Cardiac fibroblast (primary cell): ENCODE measurements around the gene LRRC18.

ENCODE experiments used
- DNase-seq, 2 donors: peaks; one replicate each; pipeline versions ENCODE4 v3.0.0 to v3.0.0-alpha.2; 2010; ENCODE audit warnings: low read depth in 2 of 2
- H3K4me3 ChIP-seq, 2 donors: replicated peaks in 1 of 2; 1 replicate in 1 of 2; 2 replicates in 1 of 2; pipeline ENCODE4 v1.5.1; 2011; ENCODE audit warnings: low read depth in 2 of 2, low read length in 2 of 2, mild to moderate bottlenecking in 2 of 2, moderate library complexity in 1 of 2
- CTCF ChIP-seq: IDR thresholded peaks from one replicate; pipeline ENCODE4 v1.5.1; 2011; ENCODE audit warnings: low read depth, mild to moderate bottlenecking, low read length, inconsistent platforms

The LRRC18 gene

GRCh38 chr10:48946891-48947500, 7.4 kb upstream of the LRRC18 start:
- H3K4me3 ChIP-seq: no peak overlapping the region
- peak; percentile 13 to 42 for DNase-seq
- TF ChIP-seq CTCF: no peak

- DNase-seq: no peak
- TF ChIP-seq CTCF: no peak
- no peak overlapping the region for H3K4me3 ChIP-seq
These were observed 6.7 kb upstream of the LRRC18 start for GRCh38 chr10:48946332-48946731.

GRCh38 chr10:48945441-48946130, 5.9 kb upstream of the LRRC18 start:
- no peak for DNase-seq
- H3K4me3 ChIP-seq: no peak overlapping the region
- TF ChIP-seq CTCF: no peak

GRCh38 chr10:48944171-48944570, 4.5 kb upstream of the LRRC18 start:
- DNase-seq: no peak
- TF ChIP-seq CTCF: no peak
- no peak overlapping the region for H3K4me3 ChIP-seq

GRCh38 chr10:48943096-48943495, 3.5 kb upstream of the LRRC18 start:
- TF ChIP-seq CTCF: no peak
- no peak for DNase-seq

GRCh38 chr10:48941427-48942075, 1.9 kb upstream of the LRRC18 start:
- H3K4me3 ChIP-seq: no peak overlapping the region
- no peak for TF ChIP-seq CTCF
- DNase-seq: no peak

More at GRCh38 chr10:48943096-48943495, 3.5 kb upstream of the LRRC18 start:
- no peak overlapping the region for H3K4me3 ChIP-seq
